Measurements from ENCODE around the gene GAR1. TPM values are rescaled to one million over a fixed set of nuclear protein-coding genes. Genes with fewer than 3 reads are reported as not detected.

Gene GAR1
- total RNA-seq, 4 donors from 2014 or later = 2.2 to 15.6 (median 7.8) TPM

GRCh38 chr4:109811707-109812106, 3.9 kb upstream of the GAR1 start:
- no peak for DNase-seq (ENCODE audit: low spot score in 2 of 2)
- 40 to 48% methylated on average over 3 of the region's 3 CpGs for WGBS, 2 donors
- intact Hi-C loops (cut with DNase I; ENCODE audit: low total_unique reads) = loop anchor here (10.0 kb wide), 1 partner anchor 377 kb away; the partner anchor contains the start of gene SEC24B
- no peak for TF ChIP-seq POLR2A (IDR thresholded peaks at IDR 0.05)
- TF ChIP-seq CTCF (IDR thresholded peaks at IDR 0.05) = no peak
- H3K4me3 ChIP-seq (ENCODE audit: low read depth, poor library complexity, severe bottlenecking) = no peak overlapping the region

- H3K4me3 ChIP-seq (ENCODE audit: low read depth, poor library complexity, severe bottlenecking) = peak overlapping the region; percentile 63
- WGBS, 2 donors = 0% methylated on average over 19 of the region's 19 CpGs
- intact Hi-C loops (cut with DNase I; ENCODE audit: low total_unique reads) = loop anchor here (10.0 kb wide), 1 partner anchor 381 kb away; the partner anchor contains the start of gene SEC24B
- DNase-seq (ENCODE audit: low spot score in 2 of 2) = peak in 1 of 2 donors; percentile 83
- TF ChIP-seq POLR2A (IDR thresholded peaks at IDR 0.05) = no peak
- no peak for TF ChIP-seq CTCF (IDR thresholded peaks at IDR 0.05)
These were observed 500 bp downstream of the GAR1 start for GRCh38 chr4:109816082-109816442.

- intact Hi-C loops (cut with DNase I; ENCODE audit: low total_unique reads) = loop anchor here (10.0 kb wide), 1 partner anchor 382 kb away; the partner anchor contains the start of gene SEC24B
- TF ChIP-seq POLR2A (IDR thresholded peaks at IDR 0.05) (no peak), CTCF (IDR thresholded peaks at IDR 0.05) (no peak)
- WGBS, 2 donors = 57 to 59% methylated on average over 1 of the region's 1 CpG
- no peak for DNase-seq (ENCODE audit: low spot score in 2 of 2)
- H3K4me3 ChIP-seq (ENCODE audit: low read depth, poor library complexity, severe bottlenecking) = no peak overlapping the region
These were observed 1.3 kb downstream of the GAR1 start for GRCh38 chr4:109816894-109817293.

GRCh38 chr4:109818268-109818667, 2.7 kb downstream of the GAR1 start:
- WGBS, 2 donors = 90 to 96% methylated on average over 4 of the region's 4 CpGs
- no peak for DNase-seq (ENCODE audit: low spot score in 2 of 2)
- no peak for TF ChIP-seq CTCF (IDR thresholded peaks at IDR 0.05)
- no peak for TF ChIP-seq POLR2A (IDR thresholded peaks at IDR 0.05)
- H3K4me3 ChIP-seq (ENCODE audit: low read depth, poor library complexity, severe bottlenecking) = no peak overlapping the region
- intact Hi-C loops (cut with DNase I; ENCODE audit: low total_unique reads) = loop anchor here (10.0 kb wide), 1 partner anchor 383 kb away; the partner anchor contains the start of gene SEC24B

GRCh38 chr4:109820563-109820962, 5.0 kb downstream of the GAR1 start:
- TF ChIP-seq CTCF (IDR thresholded peaks at IDR 0.05) = no peak
- TF ChIP-seq POLR2A (IDR thresholded peaks at IDR 0.05) = no peak

GRCh38 chr4:109821185-109821584, 5.6 kb downstream of the GAR1 start:
- no peak overlapping the region for H3K4me3 ChIP-seq (ENCODE audit: low read depth, poor library complexity, severe bottlenecking)
- intact Hi-C loops (cut with DNase I; ENCODE audit: low total_unique reads) = no loop called here
- TF ChIP-seq POLR2A (IDR thresholded peaks at IDR 0.05) = no peak
- TF ChIP-seq CTCF (IDR thresholded peaks at IDR 0.05) = no peak
- no peak for DNase-seq (ENCODE audit: low spot score in 2 of 2)
- WGBS, 2 donors = 64 to 67% methylated on average over 2 of the region's 2 CpGs

More at GRCh38 chr4:109820563-109820962, 5.0 kb downstream of the GAR1 start:
- WGBS, 2 donors = 52% methylated on average over 2 of the region's 2 CpGs
- intact Hi-C loops (cut with DNase I; ENCODE audit: low total_unique reads) = no loop called here
- H3K4me3 ChIP-seq (ENCODE audit: low read depth, poor library complexity, severe bottlenecking) = no peak overlapping the region
- no peak for DNase-seq (ENCODE audit: low spot score in 2 of 2)
